NCI-H2196 treated with DMSO at 0.1 percent for 48 hours (cell line): ENCODE data around the gene KCNIP1.
"Not testable (repeated sequence)": the region's sequence is repeated elsewhere in the genome, so short reads cannot be mapped to it uniquely, and the experiment has no call there.

ENCODE experiments used
- DNase-seq: peaks from one replicate; lab custom pipeline; 2025; ENCODE audit not compliant: unreplicated experiment; lab: John Stamatoyannopoulos, UW

Gene KCNIP1

GRCh38 chr5:170765868-170766267 is 262.0 kb downstream of the KCNIP1 start:
- DNase-seq = not testable (repeated sequence)

- DNase-seq = no peak
Measured at GRCh38 chr5:170769246-170769645, 265.4 kb downstream of the KCNIP1 start.

GRCh38 chr5:170769898-170770416 is 266.1 kb downstream of the KCNIP1 start:
- DNase-seq = no peak

GRCh38 chr5:170771496-170771895 is 267.7 kb downstream of the KCNIP1 start:
- DNase-seq = no peak

GRCh38 chr5:170773024-170773985 is 269.5 kb downstream of the KCNIP1 start:
- no peak for DNase-seq

GRCh38 chr5:170774831-170775230 is 271.0 kb downstream of the KCNIP1 start:
- no peak for DNase-seq

GRCh38 chr5:170781946-170782345 is 278.1 kb downstream of the KCNIP1 start:
- no peak for DNase-seq

- DNase-seq = no peak
Measured at GRCh38 chr5:170782438-170782837, 278.6 kb downstream of the KCNIP1 start.

GRCh38 chr5:170783498-170784247 is 279.9 kb downstream of the KCNIP1 start, which contains the start of gene GABRP:
TSS of gene GABRP (plus strand) at chr5:170783725. CDS start at chr5:170788616, 4,891 bp downstream.
- no peak for DNase-seq

GRCh38 chr5:170785416-170785815 is 281.6 kb downstream of the KCNIP1 start:
- no peak for DNase-seq
